Epithelial cell of esophagus (primary cell): ENCODE results near the gene ELFN2.
A peak's percentile ranks its signal among the peaks of the same experiment; 100 is the strongest.

ENCODE experiments used
- DNase-seq: peaks from one replicate; pipeline ENCODE4 v3.0.0; 2010; ENCODE audit warnings: low read depth
- H3K4me3 ChIP-seq: 2 replicates; pipeline ENCODE4 v1.5.1; 2011; ENCODE audit warnings: mild to moderate bottlenecking, low read length, control low read depth
- CTCF ChIP-seq: IDR thresholded peaks from 2 replicates; pipeline ENCODE4 v1.5.1; 2011; ENCODE audit warnings: low read depth, mild to moderate bottlenecking, low read length, control low read depth, inconsistent platforms; ENCODE audit not compliant: insufficient read depth; ENCODE audit errors: missing control alignments

ELFN2 gene

GRCh38 chr22:37354670-37355069 lies 72.6 kb downstream of the ELFN2 start:
- no peak overlapping the region for H3K4me3 ChIP-seq
- no peak for DNase-seq
- no peak for TF ChIP-seq CTCF

- peak; percentile 29 for DNase-seq
- no peak for TF ChIP-seq CTCF
- H3K4me3 ChIP-seq: no peak overlapping the region
Measured at GRCh38 chr22:37354261-37354660, 73.0 kb downstream of the ELFN2 start.

- DNase-seq: peak; percentile 99
- H3K4me3 ChIP-seq: no peak overlapping the region
- TF ChIP-seq CTCF: no peak
Measured at GRCh38 chr22:37353839-37354238, 73.4 kb downstream of the ELFN2 start.

- DNase-seq: no peak
- no peak for TF ChIP-seq CTCF
- no peak overlapping the region for H3K4me3 ChIP-seq
Measured at GRCh38 chr22:37352481-37352880, 74.8 kb downstream of the ELFN2 start.

- DNase-seq: no peak
- no peak for TF ChIP-seq CTCF
- no peak overlapping the region for H3K4me3 ChIP-seq
Measured at GRCh38 chr22:37351232-37351631, 76.0 kb downstream of the ELFN2 start.

- no peak for TF ChIP-seq CTCF
- no peak overlapping the region for H3K4me3 ChIP-seq
- DNase-seq: no peak
Measured at GRCh38 chr22:37349043-37349814, 78.0 kb downstream of the ELFN2 start.

- TF ChIP-seq CTCF: no peak
Measured at GRCh38 chr22:37346505-37346895, 80.8 kb downstream of the ELFN2 start.

More at GRCh38 chr22:37346505-37346895, 80.8 kb downstream of the ELFN2 start:
- H3K4me3 ChIP-seq: no peak overlapping the region
- no peak for DNase-seq
